DOHH2 (cell line): Measurements from ENCODE around the gene SPATA19.

Source experiments
- H3F3A ChIP-seq: fragments of 200-600 bp; sonication (generic), shearing (Covaris generic); 2 replicates; pipeline ENCODE4 v1.6.0; 2016; ENCODE audit warnings: antibody characterized with exemption, mild to moderate bottlenecking; ENCODE audit not compliant: control insufficient read depth, insufficient read depth
- H3K27ac ChIP-seq: fragments of 200-600 bp; sonication (generic); 2 replicates; pipeline ENCODE4 v1.5.1; 2014; ENCODE audit warnings: low read depth, mild to moderate bottlenecking, low read length, moderate library complexity
- H3K27me3 ChIP-seq: fragments of 200-600 bp; sonication (generic); 2 replicates; pipeline ENCODE4 v1.6.1; 2014; ENCODE audit warnings: mild to moderate bottlenecking, low read length, mixed read lengths; ENCODE audit not compliant: control insufficient read depth
- H3K36me3 ChIP-seq: fragments of 200-600 bp; sonication (generic); 2 replicates; pipeline ENCODE4 v1.6.1; 2014; ENCODE audit warnings: mild to moderate bottlenecking, low read length, moderate library complexity, mixed read lengths; ENCODE audit not compliant: control insufficient read depth
- H3K4me1 ChIP-seq: fragments of 200-600 bp; sonication (generic); 2 replicates; pipeline ENCODE4 v1.6.1; 2014; ENCODE audit warnings: mild to moderate bottlenecking, low read length, mixed read lengths; ENCODE audit not compliant: control insufficient read depth
- H3K4me2 ChIP-seq: fragments of 200-600 bp; sonication (generic); 2 replicates; pipeline ENCODE4 v1.6.0; 2014; ENCODE audit warnings: mild to moderate bottlenecking, low read length, moderate library complexity
- H3K4me3 ChIP-seq: fragments of 200-600 bp; sonication (generic); 2 replicates; pipeline ENCODE4 v1.5.1; 2014; ENCODE audit warnings: mild to moderate bottlenecking, low read length, mixed read lengths
- H3K79me2 ChIP-seq: fragments of 200-600 bp; sonication (generic); 2 replicates; pipeline ENCODE4 v1.6.1; 2014; ENCODE audit warnings: mild to moderate bottlenecking, low read length, mixed read lengths; ENCODE audit not compliant: control insufficient read depth
- H3K9me2 ChIP-seq: fragments of 200-600 bp; sonication (generic); replicated peaks from 2 replicates; pipeline ENCODE4 v1.6.1; 2014; ENCODE audit warnings: mild to moderate bottlenecking, low read length, mixed read lengths; ENCODE audit not compliant: control insufficient read depth
- H3K9me3 ChIP-seq: fragments of 200-600 bp; sonication (generic); 2 replicates; pipeline ENCODE4 v1.6.1; 2014; ENCODE audit warnings: antibody characterized with exemption, low read length, mixed read lengths; ENCODE audit not compliant: control insufficient read depth, insufficient read depth
- H4K20me1 ChIP-seq: fragments of 200-600 bp; sonication (generic); 2 replicates; pipeline ENCODE4 v1.6.0; 2014; ENCODE audit warnings: low read depth, mild to moderate bottlenecking, antibody characterized with exemption, low read length, moderate library complexity; ENCODE audit not compliant: control insufficient read depth, insufficient read depth
- CTCF ChIP-seq: fragments of 200-600 bp; sonication (generic); IDR thresholded peaks from one replicate; pipeline ENCODE4 v1.5.1; 2014; ENCODE audit warnings: antibody characterized with exemption, mild to moderate bottlenecking, low read depth, low read length; ENCODE audit not compliant: poor library complexity, severe bottlenecking
- EZH2phosphoT487 ChIP-seq: fragments of 200-600 bp; sonication (generic); IDR thresholded peaks from 2 replicates; pipeline ENCODE4 v1.6.1; 2017; ENCODE audit warnings: borderline replicate concordance, mild to moderate bottlenecking, antibody characterized with exemption, low read length, moderate library complexity, mixed read lengths

The SPATA19 gene

DNA sequence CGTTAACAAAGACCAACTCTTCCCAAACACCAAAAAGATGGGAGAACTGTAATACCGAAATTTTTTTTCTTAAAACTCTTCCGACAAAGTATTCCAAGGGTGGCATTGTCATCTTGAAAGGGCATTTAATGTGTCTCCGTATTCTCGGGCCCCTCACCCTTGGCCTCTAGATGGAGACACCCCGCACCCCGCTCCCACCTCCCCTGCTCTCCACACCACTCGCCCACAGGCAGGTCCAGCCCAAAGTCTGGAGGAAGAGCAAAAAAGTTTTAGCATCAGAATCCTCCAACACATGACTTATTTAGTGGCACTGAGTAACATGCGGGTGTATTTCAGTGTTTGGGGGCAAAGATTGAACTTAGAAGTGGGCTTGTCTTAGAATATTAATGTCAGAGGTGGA is 20.7 kb downstream of the SPATA19 start:
- Histone ChIP-seq H3K4me2 (no peak overlapping the region), H4K20me1 (no peaks in the 10 kb centered on the region), H3K4me1 (no peaks in the 10 kb centered on the region), H3K36me3 (no peaks in the 10 kb centered on the region), H3K79me2 (no peaks in the 10 kb centered on the region), H3K4me3 (no peak overlapping the region), H3K9me3 (no peaks in the 10 kb centered on the region), H3K9me2 (no peaks in the 10 kb centered on the region), H3K27ac (no peak overlapping the region), H3K27me3 (no peaks in the 10 kb centered on the region), H3F3A (no peaks in the 10 kb centered on the region)
- TF ChIP-seq EZH2phosphoT487 = no peak

DNA sequence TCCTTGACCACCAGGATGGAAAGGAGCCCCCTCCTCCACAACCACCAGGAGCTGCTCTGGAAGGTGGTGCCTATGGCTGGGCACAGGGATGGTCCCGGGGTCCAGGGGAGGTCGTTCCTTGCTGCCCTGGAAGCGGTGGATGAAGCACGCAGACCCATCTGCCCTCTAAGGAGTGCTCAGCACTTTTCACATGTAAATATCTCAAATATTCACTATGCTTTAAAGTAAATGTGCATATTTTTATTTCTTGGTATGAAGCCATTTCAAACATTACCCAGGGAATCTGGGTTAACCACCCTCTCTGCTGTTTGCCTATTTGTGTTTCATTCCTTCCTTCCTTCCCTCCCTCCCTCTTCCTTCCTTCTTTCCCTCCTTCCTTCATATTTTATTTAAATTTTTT is 21.7 kb downstream of the SPATA19 start:
- Histone ChIP-seq H3K4me3 (no peak overlapping the region), H3K4me1 (no peaks in the 10 kb centered on the region), H3F3A (no peaks in the 10 kb centered on the region), H3K79me2 (no peaks in the 10 kb centered on the region), H3K4me2 (no peak overlapping the region), H3K27ac (no peak overlapping the region), H3K36me3 (no peaks in the 10 kb centered on the region), H3K27me3 (no peaks in the 10 kb centered on the region), H4K20me1 (no peaks in the 10 kb centered on the region), H3K9me3 (no peaks in the 10 kb centered on the region), H3K9me2 (no peaks in the 10 kb centered on the region)
- TF ChIP-seq CTCF = no peak
- no peak for TF ChIP-seq EZH2phosphoT487

GRCh38 chr11:133823211-133823610 is 22.1 kb downstream of the SPATA19 start:
- no peaks in the 10 kb centered on the region for H3K9me2 ChIP-seq

DNA sequence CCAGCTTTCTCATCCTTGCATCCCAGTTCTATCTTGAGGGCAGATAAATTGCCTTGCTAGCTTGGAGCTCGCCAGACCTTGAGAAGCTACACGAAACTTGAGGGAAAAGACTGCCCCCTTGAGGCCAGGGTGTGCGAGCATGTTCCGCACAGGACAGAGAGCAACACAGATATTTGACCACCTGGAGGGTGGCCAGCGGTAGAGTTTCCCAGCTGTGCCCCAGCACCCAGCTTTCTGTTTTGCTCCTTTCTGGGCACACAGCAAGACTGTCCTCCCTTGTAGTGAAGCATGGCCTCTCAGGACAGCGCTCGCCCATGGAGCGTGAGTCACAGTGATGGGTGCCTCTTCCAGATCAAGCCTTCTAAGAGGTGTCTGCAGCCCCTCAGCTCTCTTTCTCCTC is 23.5 kb downstream of the SPATA19 start:
- no peaks in the 10 kb centered on the region for H3F3A ChIP-seq
- no peaks in the 10 kb centered on the region for H3K79me2 ChIP-seq
- H3K36me3 ChIP-seq = no peaks in the 10 kb centered on the region
- H3K4me3 ChIP-seq = no peak overlapping the region
- no peak overlapping the region for H3K27ac ChIP-seq
- TF ChIP-seq CTCF = peak; percentile 82
- no peak for TF ChIP-seq EZH2phosphoT487
- no peaks in the 10 kb centered on the region for H4K20me1 ChIP-seq
- no peaks in the 10 kb centered on the region for H3K4me1 ChIP-seq
- H3K4me2 ChIP-seq = no peak overlapping the region
- H3K27me3 ChIP-seq = no peaks in the 10 kb centered on the region
- no peaks in the 10 kb centered on the region for H3K9me2 ChIP-seq
- H3K9me3 ChIP-seq = no peaks in the 10 kb centered on the region

More at GRCh38 chr11:133823211-133823610, 22.1 kb downstream of the SPATA19 start:
- no peaks in the 10 kb centered on the region for H3K4me1 ChIP-seq
- H4K20me1 ChIP-seq = no peaks in the 10 kb centered on the region
- TF ChIP-seq EZH2phosphoT487 = no peak
- TF ChIP-seq CTCF = no peak
- H3K27ac ChIP-seq = no peak overlapping the region
- H3K4me3 ChIP-seq = no peak overlapping the region
- H3K36me3 ChIP-seq = no peaks in the 10 kb centered on the region
- H3K4me2 ChIP-seq = no peak overlapping the region
- no peaks in the 10 kb centered on the region for H3K79me2 ChIP-seq
- H3K9me3 ChIP-seq = no peaks in the 10 kb centered on the region
- no peaks in the 10 kb centered on the region for H3K27me3 ChIP-seq
- no peaks in the 10 kb centered on the region for H3F3A ChIP-seq
